LNCAP (cell line): Measurements from ENCODE around the gene FGD1.

Source experiments
- TF ChIP-seq, protein P1 (sequence below): fragments of 450-650 bp; IDR thresholded peaks from 2 replicates; pipeline ENCODE4 v1.5.1; 2017; ENCODE audit warnings: mild to moderate bottlenecking

Gene FGD1

DNA sequence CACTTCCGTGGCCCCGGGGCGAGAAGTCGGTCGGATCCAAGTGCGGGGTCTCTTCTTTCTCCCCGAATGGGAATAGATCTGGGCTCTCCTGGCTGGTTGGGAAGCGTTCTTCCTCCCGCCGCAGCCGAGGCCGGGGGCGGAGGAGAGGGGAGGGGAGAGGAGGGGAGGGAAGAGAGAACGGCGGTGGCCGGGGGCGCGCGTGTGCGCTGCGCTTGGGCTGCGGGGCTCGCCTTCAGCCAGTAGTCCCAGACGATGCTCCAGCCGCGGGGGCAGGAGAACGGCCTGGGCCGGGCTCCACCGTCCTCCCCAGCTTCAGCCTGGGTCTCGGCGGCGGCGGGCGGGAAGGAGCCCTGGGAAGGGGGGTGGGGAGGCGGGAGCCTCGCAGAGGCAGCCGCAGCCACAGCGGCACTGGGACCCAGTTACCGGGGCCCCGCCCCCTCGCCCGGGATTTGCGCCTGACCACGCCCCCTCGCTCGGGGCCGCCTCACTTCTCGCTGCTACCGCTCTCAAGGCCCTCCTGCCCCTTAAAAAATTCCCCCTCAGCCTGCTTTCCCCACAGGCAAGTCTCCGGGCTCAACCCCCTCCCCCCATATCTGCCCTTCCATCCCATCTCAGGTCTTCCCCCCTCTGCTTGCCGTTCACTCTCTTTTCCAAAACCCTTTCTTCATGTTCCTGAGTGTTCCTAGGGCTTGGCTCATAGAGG lies at the start of gene FGD1:
FGD1 (minus strand) TSS at position 421 of the 703 bp plus-strand sequence. CDS start 802 bp downstream, outside the sequence.
- TF ChIP-seq, protein P1, sequence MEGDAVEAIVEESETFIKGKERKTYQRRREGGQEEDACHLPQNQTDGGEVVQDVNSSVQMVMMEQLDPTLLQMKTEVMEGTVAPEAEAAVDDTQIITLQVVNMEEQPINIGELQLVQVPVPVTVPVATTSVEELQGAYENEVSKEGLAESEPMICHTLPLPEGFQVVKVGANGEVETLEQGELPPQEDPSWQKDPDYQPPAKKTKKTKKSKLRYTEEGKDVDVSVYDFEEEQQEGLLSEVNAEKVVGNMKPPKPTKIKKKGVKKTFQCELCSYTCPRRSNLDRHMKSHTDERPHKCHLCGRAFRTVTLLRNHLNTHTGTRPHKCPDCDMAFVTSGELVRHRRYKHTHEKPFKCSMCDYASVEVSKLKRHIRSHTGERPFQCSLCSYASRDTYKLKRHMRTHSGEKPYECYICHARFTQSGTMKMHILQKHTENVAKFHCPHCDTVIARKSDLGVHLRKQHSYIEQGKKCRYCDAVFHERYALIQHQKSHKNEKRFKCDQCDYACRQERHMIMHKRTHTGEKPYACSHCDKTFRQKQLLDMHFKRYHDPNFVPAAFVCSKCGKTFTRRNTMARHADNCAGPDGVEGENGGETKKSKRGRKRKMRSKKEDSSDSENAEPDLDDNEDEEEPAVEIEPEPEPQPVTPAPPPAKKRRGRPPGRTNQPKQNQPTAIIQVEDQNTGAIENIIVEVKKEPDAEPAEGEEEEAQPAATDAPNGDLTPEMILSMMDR = no peak

DNA sequence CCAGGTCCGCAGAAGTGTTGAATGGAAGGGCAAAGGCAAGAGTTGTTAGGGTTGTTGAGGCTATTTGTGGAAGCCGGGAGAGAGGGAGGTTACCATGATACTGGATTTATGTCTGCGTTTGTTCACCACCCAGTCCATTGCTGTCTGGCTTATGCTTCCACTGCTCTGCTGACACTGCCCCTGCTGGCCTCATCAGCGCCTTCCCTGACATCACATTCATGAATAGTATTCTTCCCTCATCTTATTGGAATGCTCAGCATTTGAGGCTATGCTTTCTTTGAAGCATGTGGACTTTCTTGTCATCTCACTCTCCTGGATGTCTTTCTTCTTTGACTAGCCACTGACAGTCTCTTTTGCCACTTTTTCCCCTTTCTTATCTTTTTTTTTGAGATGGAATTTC lies 44.3 kb upstream of the FGD1 start:
- TF ChIP-seq, protein P1 = no peak

- TF ChIP-seq, protein P1 = no peak
Observed at GRCh38 chrX:54534271-54534670, 38.2 kb upstream of the FGD1 start.

- TF ChIP-seq, protein P1 = no peak
Observed at GRCh38 chrX:54530357-54530900, 34.4 kb upstream of the FGD1 start.

DNA sequence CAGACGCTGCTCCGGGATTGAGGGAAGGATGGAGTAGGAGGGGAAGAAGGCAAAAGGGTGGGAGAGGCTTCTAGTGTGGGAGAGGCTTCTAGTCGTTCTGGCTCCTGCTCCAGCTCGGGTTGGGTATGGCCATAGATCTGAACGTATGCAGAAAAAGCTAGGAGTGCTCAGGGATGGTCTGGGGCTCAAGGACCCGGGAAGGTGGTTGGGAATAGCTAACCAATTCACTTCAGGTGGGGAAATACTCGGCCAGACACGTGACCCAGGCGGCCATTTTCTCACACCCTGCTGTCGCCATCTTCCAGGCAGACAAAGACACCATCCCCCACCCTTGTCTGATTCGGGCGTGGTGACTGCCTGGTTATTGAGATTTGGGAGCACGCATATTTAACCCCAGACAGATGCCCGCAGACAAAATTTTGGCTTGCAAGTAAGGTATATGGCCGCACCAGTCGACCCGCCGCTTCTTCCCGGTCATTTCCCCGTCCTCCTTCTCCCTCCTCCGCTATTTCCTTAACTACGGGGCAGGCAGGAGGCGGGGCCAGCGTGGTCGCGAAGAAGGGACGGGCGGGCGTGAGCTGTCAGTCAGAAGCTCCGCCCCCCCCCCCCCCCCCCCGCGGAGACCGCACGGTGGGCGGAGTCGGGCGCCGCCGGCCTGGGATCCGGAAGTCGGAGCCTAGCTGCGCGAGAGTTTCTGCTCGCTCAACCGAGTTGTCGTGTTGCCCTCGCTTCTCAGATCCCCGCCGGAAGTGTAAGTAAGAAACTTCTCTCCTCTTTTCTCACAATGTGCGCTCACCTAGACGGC lies 33.7 kb upstream of the FGD1 start, which contains the start of gene GNL3L:
GNL3L (plus strand) TSS at position 668 of the 805 bp plus-strand sequence. CDS start 2,348 bp downstream, outside the sequence.
- TF ChIP-seq, protein P1 = no peak

- TF ChIP-seq, protein P1 = no peak
Observed at GRCh38 chrX:54529151-54529550, 33.1 kb upstream of the FGD1 start.

DNA sequence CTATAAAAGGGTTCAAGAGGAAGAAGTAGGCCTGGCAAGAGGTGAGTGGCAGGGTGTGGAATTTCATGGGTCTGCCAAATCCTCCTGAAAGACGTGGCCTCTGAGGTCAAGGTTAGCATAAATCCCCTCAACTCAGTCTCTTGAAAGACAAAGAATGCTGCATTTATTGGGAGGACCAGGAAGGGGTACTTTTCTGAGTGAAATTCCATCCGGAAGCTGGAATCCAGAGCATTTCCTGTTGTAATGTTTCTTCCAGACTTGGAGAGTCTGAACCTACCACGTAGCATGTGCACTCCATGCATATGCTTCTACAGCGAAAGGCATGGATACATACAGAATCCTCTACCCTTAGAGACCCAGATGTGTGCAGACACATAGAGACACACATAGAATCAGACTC lies 13.4 kb upstream of the FGD1 start:
- TF ChIP-seq, protein P1 = no peak
